Esophagus muscularis mucosa (tissue), 4 donors: ENCODE measurements around the gene LIG3.

Experiments
- EP300 ChIP-seq: sonication (generic); formaldehyde crosslinking; IDR thresholded peaks from one replicate; pipeline ENCODE4 v1.6.1; 2017; ENCODE audit warnings: antibody characterized with exemption
- POLR2A ChIP-seq: fragments of 450-650 bp; IDR thresholded peaks from one replicate; pipeline ENCODE4 v1.6.1; 2017; ENCODE audit warnings: antibody characterized with exemption, moderate library complexity, mild to moderate bottlenecking, low read depth
- POLR2AphosphoS5 ChIP-seq, 2 donors: sonication (generic); formaldehyde crosslinking; IDR thresholded peaks; one replicate each; pipeline ENCODE4 v1.6.1; 2017; ENCODE audit warnings: antibody characterized with exemption in 2 of 2
- TF ChIP-seq, protein P1 (sequence below), 3 experiments: fragments of 200-600 bp in 2 of 3; fragments of 450-650 bp in 1 of 3; sonication (generic) in 2 of 3; IDR thresholded peaks; one replicate each; pipeline ENCODE4 v1.5.1; 2017 to 2019; ENCODE audit warnings: antibody characterized with exemption in 3 of 3, mild to moderate bottlenecking in 2 of 3, moderate library complexity in 1 of 3

DNA sequence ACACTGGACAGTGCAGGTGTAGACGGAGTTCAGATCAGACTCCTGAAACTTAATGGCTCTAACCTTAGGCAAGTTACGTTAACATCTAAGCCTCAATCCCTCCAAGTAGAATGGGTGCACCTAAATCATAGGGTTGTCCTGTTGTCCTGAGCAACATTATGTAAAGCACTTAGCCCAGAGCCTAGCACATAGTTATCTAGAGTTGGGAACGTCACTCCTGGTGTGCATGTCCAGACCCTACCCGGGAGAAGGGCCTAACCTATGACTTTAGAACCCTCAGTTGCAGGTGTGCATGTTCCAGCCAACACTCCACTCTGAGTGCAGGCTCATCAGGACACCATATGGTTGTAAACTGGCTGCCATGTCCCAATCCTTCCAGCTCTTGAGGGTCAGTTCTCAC is 26.0 kb downstream of the LIG3 start:
- TF ChIP-seq, protein P1, sequence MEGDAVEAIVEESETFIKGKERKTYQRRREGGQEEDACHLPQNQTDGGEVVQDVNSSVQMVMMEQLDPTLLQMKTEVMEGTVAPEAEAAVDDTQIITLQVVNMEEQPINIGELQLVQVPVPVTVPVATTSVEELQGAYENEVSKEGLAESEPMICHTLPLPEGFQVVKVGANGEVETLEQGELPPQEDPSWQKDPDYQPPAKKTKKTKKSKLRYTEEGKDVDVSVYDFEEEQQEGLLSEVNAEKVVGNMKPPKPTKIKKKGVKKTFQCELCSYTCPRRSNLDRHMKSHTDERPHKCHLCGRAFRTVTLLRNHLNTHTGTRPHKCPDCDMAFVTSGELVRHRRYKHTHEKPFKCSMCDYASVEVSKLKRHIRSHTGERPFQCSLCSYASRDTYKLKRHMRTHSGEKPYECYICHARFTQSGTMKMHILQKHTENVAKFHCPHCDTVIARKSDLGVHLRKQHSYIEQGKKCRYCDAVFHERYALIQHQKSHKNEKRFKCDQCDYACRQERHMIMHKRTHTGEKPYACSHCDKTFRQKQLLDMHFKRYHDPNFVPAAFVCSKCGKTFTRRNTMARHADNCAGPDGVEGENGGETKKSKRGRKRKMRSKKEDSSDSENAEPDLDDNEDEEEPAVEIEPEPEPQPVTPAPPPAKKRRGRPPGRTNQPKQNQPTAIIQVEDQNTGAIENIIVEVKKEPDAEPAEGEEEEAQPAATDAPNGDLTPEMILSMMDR (IDR thresholded peaks at IDR 0.05), result no peak
- no peak for TF ChIP-seq POLR2A
- no peak for TF ChIP-seq POLR2AphosphoS5 (IDR thresholded peaks at IDR 0.05)
- no peak for TF ChIP-seq EP300
